Osteoblast (primary cell): ENCODE data around the gene TMEM250. TPM values are rescaled to one million over a fixed set of nuclear protein-coding genes. Genes with fewer than 3 reads are reported as not detected.

Experiments
- DNase-seq: peaks from one replicate; pipeline ENCODE4 v3.0.0; 2011; ENCODE audit warnings: low spot score, mixed read lengths; ENCODE audit not compliant: insufficient read length; ENCODE audit errors: missing footprints
- H2AFZ ChIP-seq: 2 replicates; pipeline ENCODE4 v1.6.0; 2011; ENCODE audit warnings: mild to moderate bottlenecking, low read length
- H3K27ac ChIP-seq: 2 replicates; pipeline ENCODE4 v1.5.1; 2011; ENCODE audit warnings: mild to moderate bottlenecking, low read depth, low read length, moderate library complexity
- H3K27me3 ChIP-seq: 2 replicates; pipeline ENCODE4 v1.6.0; 2012; ENCODE audit warnings: mild to moderate bottlenecking, control low read depth, inconsistent platforms, low read length, moderate library complexity; ENCODE audit not compliant: insufficient read depth
- H3K36me3 ChIP-seq: 2 replicates; pipeline ENCODE4 v1.5.1; 2011; ENCODE audit warnings: mild to moderate bottlenecking, low read length, control low read depth, moderate library complexity; ENCODE audit not compliant: insufficient read depth
- H3K4me1 ChIP-seq: 2 replicates; pipeline ENCODE4 v1.5.1; 2011; ENCODE audit warnings: mild to moderate bottlenecking, low read length, control low read depth, moderate library complexity; ENCODE audit not compliant: insufficient read depth
- H3K4me2 ChIP-seq: 2 replicates; pipeline ENCODE4 v1.6.0; 2011; ENCODE audit warnings: mild to moderate bottlenecking, low read length; ENCODE audit not compliant: insufficient read depth
- H3K4me3 ChIP-seq: fragments of 200-600 bp; sonication (generic); 3 replicates; pipeline ENCODE4 v1.5.1; 2012; ENCODE audit warnings: mild to moderate bottlenecking, low read length, inconsistent platforms; ENCODE audit not compliant: insufficient read depth
- H3K79me2 ChIP-seq: 2 replicates; pipeline ENCODE4 v1.6.0; 2012; ENCODE audit warnings: mild to moderate bottlenecking, low read length, control low read depth, inconsistent platforms; ENCODE audit not compliant: insufficient read depth
- H3K9me3 ChIP-seq: 2 replicates; pipeline ENCODE4 v1.5.1; 2011; ENCODE audit warnings: low read depth, low read length, control low read depth
- H4K20me1 ChIP-seq: 2 replicates; pipeline ENCODE4 v1.6.0; 2012; ENCODE audit warnings: mild to moderate bottlenecking, low read length, control low read depth; ENCODE audit not compliant: insufficient read depth
- CTCF ChIP-seq: IDR thresholded peaks from 2 replicates; pipeline ENCODE4 v1.5.1; 2011; ENCODE audit warnings: mild to moderate bottlenecking, low read depth, low read length, moderate library complexity; ENCODE audit errors: extremely low read depth
- total RNA-seq: library from RNA; depleted of rRNA; stranded (reverse); fragments of >200 nt; gene quantifications from 2 replicates; pipeline ENCODE4 v1.2.3, GENCODE V29; 2012

Gene TMEM250
- total RNA-seq, 1 donor = 65.5 TPM

- no peaks in the 10 kb centered on the region for H3K4me1 ChIP-seq
- no peaks in the 10 kb centered on the region for H3K79me2 ChIP-seq
- no peak for DNase-seq
- TF ChIP-seq CTCF = no peak
- no peak overlapping the region for H3K4me3 ChIP-seq
- peaks cover 11% of the 10 kb centered on the region for H3K27me3 ChIP-seq
- no peak overlapping the region for H3K4me2 ChIP-seq
- H2AFZ ChIP-seq = no peak overlapping the region
- H3K27ac ChIP-seq = no peak overlapping the region
- H3K9me3 ChIP-seq = no peaks in the 10 kb centered on the region
- no peaks in the 10 kb centered on the region for H4K20me1 ChIP-seq
- no peaks in the 10 kb centered on the region for H3K36me3 ChIP-seq
These were observed 31.2 kb upstream of the TMEM250 start for GRCh38 chr9:136149853-136150252.

GRCh38 chr9:136149337-136149736 lies 30.7 kb upstream of the TMEM250 start:
- Histone ChIP-seq H4K20me1 (no peaks in the 10 kb centered on the region), H3K4me2 (no peak overlapping the region), H3K36me3 (no peaks in the 10 kb centered on the region), H3K79me2 (no peaks in the 10 kb centered on the region), H3K27ac (no peak overlapping the region), H2AFZ (no peak overlapping the region), H3K4me3 (no peak overlapping the region), H3K4me1 (no peaks in the 10 kb centered on the region), H3K27me3 (peaks cover 8% of the 10 kb centered on the region), H3K9me3 (no peaks in the 10 kb centered on the region)
- no peak for TF ChIP-seq CTCF
- no peak for DNase-seq

GRCh38 chr9:136148766-136149165 lies 30.1 kb upstream of the TMEM250 start:
- no peak overlapping the region for H3K4me3 ChIP-seq
- DNase-seq = no peak
- no peaks in the 10 kb centered on the region for H3K79me2 ChIP-seq
- no peak overlapping the region for H2AFZ ChIP-seq
- H3K4me2 ChIP-seq = no peak overlapping the region
- H3K27ac ChIP-seq = no peak overlapping the region
- TF ChIP-seq CTCF = no peak
- H3K36me3 ChIP-seq = no peaks in the 10 kb centered on the region
- no peaks in the 10 kb centered on the region for H3K4me1 ChIP-seq
- H4K20me1 ChIP-seq = no peaks in the 10 kb centered on the region
- peaks cover 8% of the 10 kb centered on the region for H3K27me3 ChIP-seq
- H3K9me3 ChIP-seq = no peaks in the 10 kb centered on the region

GRCh38 chr9:136147890-136148714 lies 29.4 kb upstream of the TMEM250 start:
- Histone ChIP-seq H3K4me2 (no peak overlapping the region), H2AFZ (no peak overlapping the region), H4K20me1 (no peaks in the 10 kb centered on the region), H3K4me3 (no peak overlapping the region), H3K79me2 (no peaks in the 10 kb centered on the region), H3K27ac (no peak overlapping the region), H3K4me1 (no peaks in the 10 kb centered on the region), H3K9me3 (no peaks in the 10 kb centered on the region), H3K27me3 (peaks cover 8% of the 10 kb centered on the region), H3K36me3 (no peaks in the 10 kb centered on the region)
- DNase-seq = no peak
- no peak for TF ChIP-seq CTCF
